Measurements from ENCODE around the gene CD8B. TPM values are rescaled to one million over a fixed set of nuclear protein-coding genes. Genes with fewer than 3 reads are reported as not detected.

CD8B gene
- total RNA-seq, 1 experiment from 2014 or later, result 0.24 TPM

DNA sequence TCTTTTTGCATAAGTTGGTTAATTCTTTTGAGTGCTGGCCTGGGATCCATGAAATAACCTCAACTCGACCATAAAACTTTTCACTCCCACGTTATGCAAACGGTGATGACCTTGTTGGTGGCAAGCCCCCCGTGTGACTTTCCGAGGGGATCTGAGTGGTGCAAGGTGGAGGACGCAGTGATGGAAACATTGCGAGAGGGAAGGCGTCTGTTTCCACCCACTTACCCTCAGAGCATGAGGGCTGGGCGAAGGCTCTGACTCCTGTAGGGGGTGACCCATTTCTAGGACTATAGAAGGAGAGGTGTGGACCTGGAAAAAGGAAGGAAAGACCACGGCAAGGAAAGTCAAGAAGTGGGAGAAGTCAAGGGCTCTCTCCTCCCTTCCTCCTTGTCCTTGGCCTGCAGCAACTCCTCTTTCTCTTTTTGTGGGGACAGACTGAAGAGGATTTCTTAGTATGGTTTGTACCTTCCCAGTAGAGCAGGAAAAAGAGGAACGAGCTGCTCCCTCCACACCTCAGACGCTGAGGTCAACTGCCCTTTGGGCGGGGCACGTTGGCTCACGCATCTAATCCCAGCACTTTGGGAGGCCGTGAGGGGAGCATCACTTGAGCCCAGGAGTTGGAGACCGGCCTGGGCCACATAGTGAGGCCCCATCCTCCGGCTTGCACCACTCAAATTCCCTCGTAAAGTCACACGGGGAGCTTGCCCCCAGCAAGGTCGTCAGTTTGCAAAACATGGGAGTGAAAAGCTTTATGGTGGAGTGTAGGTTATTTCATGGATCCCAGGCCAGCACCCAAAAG lies 55.4 kb downstream of the CD8B start:
- no peak overlapping the region for H3T11ph ChIP-seq (ENCODE audit: low read length)
- Mint-ChIP-seq H3K27me3 (ENCODE audit: low read depth) (peaks cover 44% of the 10 kb centered on the region), H3K36me3 (ENCODE audit: insufficient read depth in 1 of 3, low read depth in 3 of 3) (no peaks in the 10 kb centered on the region; a peak in 1 of 7 replicates), H3K27ac (no peak overlapping the region), H3K4me3 (peak overlapping the region in 1 of 2 experiments; percentile 46; a peak in 2 of 5 replicates), H3K9me3 (no peaks in the 10 kb centered on the region), H3K4me1 (peaks cover 6 to 7% of the 10 kb centered on the region in 2 experiments; a peak in 3 of 4 replicates)
- H2AK5ac ChIP-seq (ENCODE audit: insufficient read length, low read length), result no peak overlapping the region
- H3K79me1 ChIP-seq (ENCODE audit: insufficient read depth, low read depth, low read length, poor library complexity, severe bottlenecking), result no peaks in the 10 kb centered on the region
- H4K91ac ChIP-seq (ENCODE audit: insufficient read length, low read depth, low read length), result no peak overlapping the region
- H3K18ac ChIP-seq (ENCODE audit: insufficient read length, low read depth, low read length), result no peak overlapping the region
- H3K14ac ChIP-seq (ENCODE audit: insufficient read depth, low read length), result no peak overlapping the region
- no peak overlapping the region for H3K9ac ChIP-seq (ENCODE audit: extremely low read depth, insufficient read length, low read length)
- peaks cover 10% of the 10 kb centered on the region for H3K23me2 ChIP-seq (ENCODE audit: insufficient read length, low read depth, low read length, poor library complexity, severe bottlenecking)
- no peaks in the 10 kb centered on the region for H3K79me2 ChIP-seq (ENCODE audit: insufficient read depth, low read length)
- H4K20me1 ChIP-seq (ENCODE audit: control insufficient read depth, insufficient read depth, insufficient read length), result no peaks in the 10 kb centered on the region
- H3K9me3 ChIP-seq (ENCODE audit: control insufficient read depth, low read depth, low read length), result no peaks in the 10 kb centered on the region
- no peaks in the 10 kb centered on the region; the same call in 1 of the 2 replicates for H3K27me3 ChIP-seq (ENCODE audit: insufficient read depth, low read length)
- no peak overlapping the region for H3K23ac ChIP-seq (ENCODE audit: insufficient read length, low read depth, low read length)
- H2BK5ac ChIP-seq (ENCODE audit: insufficient read length, low read length), result no peak overlapping the region
- no peak overlapping the region for H2BK12ac ChIP-seq (ENCODE audit: insufficient read length, low read depth, low read length)
- no peak overlapping the region for H2BK15ac ChIP-seq (ENCODE audit: low read depth, low read length)
- H2BK20ac ChIP-seq (ENCODE audit: low read depth, low read length, poor library complexity, severe bottlenecking), result no peak overlapping the region
- H3K4ac ChIP-seq (ENCODE audit: low read depth, low read length), result no peak overlapping the region
- no peak overlapping the region for H2AFZ ChIP-seq (ENCODE audit: low read length)
- TF ChIP-seq, protein P1, sequence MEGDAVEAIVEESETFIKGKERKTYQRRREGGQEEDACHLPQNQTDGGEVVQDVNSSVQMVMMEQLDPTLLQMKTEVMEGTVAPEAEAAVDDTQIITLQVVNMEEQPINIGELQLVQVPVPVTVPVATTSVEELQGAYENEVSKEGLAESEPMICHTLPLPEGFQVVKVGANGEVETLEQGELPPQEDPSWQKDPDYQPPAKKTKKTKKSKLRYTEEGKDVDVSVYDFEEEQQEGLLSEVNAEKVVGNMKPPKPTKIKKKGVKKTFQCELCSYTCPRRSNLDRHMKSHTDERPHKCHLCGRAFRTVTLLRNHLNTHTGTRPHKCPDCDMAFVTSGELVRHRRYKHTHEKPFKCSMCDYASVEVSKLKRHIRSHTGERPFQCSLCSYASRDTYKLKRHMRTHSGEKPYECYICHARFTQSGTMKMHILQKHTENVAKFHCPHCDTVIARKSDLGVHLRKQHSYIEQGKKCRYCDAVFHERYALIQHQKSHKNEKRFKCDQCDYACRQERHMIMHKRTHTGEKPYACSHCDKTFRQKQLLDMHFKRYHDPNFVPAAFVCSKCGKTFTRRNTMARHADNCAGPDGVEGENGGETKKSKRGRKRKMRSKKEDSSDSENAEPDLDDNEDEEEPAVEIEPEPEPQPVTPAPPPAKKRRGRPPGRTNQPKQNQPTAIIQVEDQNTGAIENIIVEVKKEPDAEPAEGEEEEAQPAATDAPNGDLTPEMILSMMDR (conservative IDR thresholded peaks at IDR 0.05), result no peak
- no peak overlapping the region for H2BK120ac ChIP-seq (ENCODE audit: low read depth, low read length, poor library complexity, severe bottlenecking)
- no peak overlapping the region for H3K4me2 ChIP-seq (ENCODE audit: insufficient read depth, insufficient read length, low read length)
- DNase-seq, result no peak
- peaks cover 3% of the 10 kb centered on the region; the same call in 1 of the 2 replicates for H3K4me1 ChIP-seq (ENCODE audit: insufficient read depth, low read length)
- no peak overlapping the region for H3K56ac ChIP-seq (ENCODE audit: insufficient read length, low read depth, low read length)
- WGBS (ENCODE audit: extremely low coverage, insufficient read length, low lambda C conversion rate), result no CpG with 5 or more reads among the region's 21 CpGs
- H3K27ac ChIP-seq (ENCODE audit: insufficient read length, low read depth, low read length), result no peak overlapping the region
- no peak overlapping the region for H4K5ac ChIP-seq (ENCODE audit: insufficient read length, low read depth, low read length)
- H4K8ac ChIP-seq (replicated peaks; ENCODE audit: insufficient read length, low read depth, low read length), result no peak overlapping the region
